Measurements from ENCODE around the gene VEPH1. TPM values are rescaled to one million over a fixed set of nuclear protein-coding genes. Genes with fewer than 3 reads are reported as not detected.

The VEPH1 gene
- total RNA-seq, 1 experiment from 2014 or later = 7.7 TPM

- H2BK120ac ChIP-seq (ENCODE audit: low read depth, low read length, poor library complexity, severe bottlenecking) = no peak overlapping the region
- no peaks in the 10 kb centered on the region for H4K20me1 ChIP-seq (ENCODE audit: control insufficient read depth, insufficient read depth, insufficient read length)
- Mint-ChIP-seq H3K27ac (peak overlapping the region in 1 of 3 experiments; percentile 40; a peak in 1 of 7 replicates), H3K27me3 (ENCODE audit: low read depth) (no peaks in the 10 kb centered on the region), H3K4me3 (no peak overlapping the region), H3K9me3 (no peaks in the 10 kb centered on the region), H3K4me1 (peaks cover 11 to 18% of the 10 kb centered on the region in 2 experiments), H3K36me3 (ENCODE audit: insufficient read depth in 1 of 3, low read depth in 3 of 3) (peaks cover 0 to 7% (median 0%) of the 10 kb centered on the region in 3 experiments; a peak in 2 of 7 replicates)
- no peaks in the 10 kb centered on the region for H3K4me1 ChIP-seq (ENCODE audit: insufficient read depth, low read length)
- whole genome bisulfite sequencing (ENCODE audit: extremely low coverage, insufficient read length, low lambda C conversion rate) = no CpG with 5 or more reads among the region's 2 CpGs
- no peaks in the 10 kb centered on the region for H3K79me1 ChIP-seq (ENCODE audit: insufficient read depth, low read depth, low read length, poor library complexity, severe bottlenecking)
- no peak overlapping the region for H3K23ac ChIP-seq (ENCODE audit: insufficient read length, low read depth, low read length)
- H3K27ac ChIP-seq (ENCODE audit: insufficient read length, low read depth, low read length) = no peak overlapping the region
- H3K23me2 ChIP-seq (ENCODE audit: insufficient read length, low read depth, low read length, poor library complexity, severe bottlenecking) = no peaks in the 10 kb centered on the region
- H3T11ph ChIP-seq (ENCODE audit: low read length) = no peak overlapping the region
- H2BK15ac ChIP-seq (ENCODE audit: low read depth, low read length) = no peak overlapping the region
- H3K14ac ChIP-seq (ENCODE audit: insufficient read depth, low read length) = no peak overlapping the region
- no peaks in the 10 kb centered on the region for H3K9me3 ChIP-seq (ENCODE audit: control insufficient read depth, low read depth, low read length)
- H3K27me3 ChIP-seq (ENCODE audit: insufficient read depth, low read length) = no peaks in the 10 kb centered on the region
- H3K56ac ChIP-seq (ENCODE audit: insufficient read length, low read depth, low read length) = no peak overlapping the region
- no peak overlapping the region for H4K91ac ChIP-seq (ENCODE audit: insufficient read length, low read depth, low read length)
- no peak overlapping the region for H2AK5ac ChIP-seq (ENCODE audit: insufficient read length, low read length)
- no peak overlapping the region for H3K18ac ChIP-seq (ENCODE audit: insufficient read length, low read depth, low read length)
- no peak overlapping the region for H3K4me2 ChIP-seq (ENCODE audit: insufficient read depth, insufficient read length, low read length)
- H2BK5ac ChIP-seq (ENCODE audit: insufficient read length, low read length) = no peak overlapping the region
- H3K4ac ChIP-seq (ENCODE audit: low read depth, low read length) = no peak overlapping the region
- no peak overlapping the region for H3K9ac ChIP-seq (ENCODE audit: extremely low read depth, insufficient read length, low read length)
- H2BK20ac ChIP-seq (ENCODE audit: low read depth, low read length, poor library complexity, severe bottlenecking) = no peak overlapping the region
- H4K5ac ChIP-seq (ENCODE audit: insufficient read length, low read depth, low read length) = no peak overlapping the region
- H4K8ac ChIP-seq (replicated peaks; ENCODE audit: insufficient read length, low read depth, low read length) = no peak overlapping the region
- no peak for DNase-seq
- no peak overlapping the region for H2BK12ac ChIP-seq (ENCODE audit: insufficient read length, low read depth, low read length)
- TF ChIP-seq CTCF (conservative IDR thresholded peaks at IDR 0.05) = no peak
- no peak overlapping the region for H2AFZ ChIP-seq (ENCODE audit: low read length)
- H3K79me2 ChIP-seq (ENCODE audit: insufficient read depth, low read length) = no peaks in the 10 kb centered on the region
These were observed 235.2 kb downstream of the VEPH1 start for GRCh38 chr3:157268026-157268425.
